ENCODE data around the gene SLC45A1.

DNA sequence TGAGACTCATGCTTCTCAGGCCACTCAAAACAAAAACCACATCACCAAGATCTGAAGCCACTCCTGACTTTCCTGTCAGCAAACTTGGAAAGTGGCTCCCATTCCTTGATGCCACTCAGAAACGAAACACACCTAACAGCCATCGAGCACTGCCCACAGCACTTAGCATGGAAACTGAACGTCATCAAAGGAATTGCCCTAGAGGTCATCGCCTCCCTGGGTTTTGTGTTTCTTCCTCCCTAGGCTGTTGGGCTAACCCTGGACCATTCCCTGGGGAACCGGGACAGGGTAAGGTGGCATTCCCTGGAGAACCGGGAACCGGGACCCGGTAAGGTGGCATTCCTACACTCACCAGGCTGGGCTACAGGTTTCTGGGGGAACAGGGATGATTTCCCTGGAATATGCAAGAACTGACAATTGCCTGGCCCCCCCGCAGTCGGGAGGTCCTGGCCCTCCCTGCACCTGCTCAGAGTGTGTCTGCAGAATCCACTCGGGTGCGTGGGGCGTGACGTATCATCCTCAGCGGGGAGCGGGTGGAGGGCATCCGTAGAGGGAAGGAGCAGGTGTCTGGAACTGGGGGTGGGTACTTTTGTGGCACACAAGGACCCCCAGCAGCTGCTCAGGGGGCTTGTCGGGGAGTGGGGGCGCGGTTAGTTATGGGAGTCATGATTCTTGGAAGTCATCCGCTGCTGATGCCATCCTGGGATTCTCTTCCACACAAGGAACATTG lies 30.3 kb downstream of the SLC45A1 start:
- TF ChIP-seq EZH2 (IDR thresholded peaks at IDR 0.05) (no peak), POLR2AphosphoS5 (IDR thresholded peaks at IDR 0.05; ENCODE audit: borderline replicate concordance, low read depth, low read length) (no peak)

Measured in SK-N-MC (cell line).